IgD-negative memory B cell (primary cell): Measurements from ENCODE around the gene PTK6. TPM values are rescaled to one million over a fixed set of nuclear protein-coding genes. Genes with fewer than 3 reads are reported as not detected.
"Not testable (repeated sequence)": the region's sequence is repeated elsewhere in the genome, so short reads cannot be mapped to it uniquely, and the experiment has no call there.

Experiments used
- H3K27ac Mint-ChIP-seq, 3 donors: one replicate each; pipeline ENCODE4 v1.8.0; 2020 to 2022; ENCODE audit warnings: mild to moderate bottlenecking in 3 of 3, mixed read lengths in 3 of 3, moderate library complexity in 1 of 3
- H3K27me3 Mint-ChIP-seq: one replicate; pipeline ENCODE4 v1.8.0; 2021; ENCODE audit warnings: mixed read lengths
- H3K36me3 Mint-ChIP-seq: one replicate; pipeline ENCODE4 v1.8.0; 2020; ENCODE audit warnings: mild to moderate bottlenecking, mixed read lengths
- H3K4me1 Mint-ChIP-seq, 3 donors: one replicate each; pipeline ENCODE4 v1.8.0; 2020 to 2022; ENCODE audit warnings: mixed read lengths in 3 of 3, mild to moderate bottlenecking in 1 of 3
- H3K4me3 Mint-ChIP-seq, 4 donors: one replicate each; pipeline ENCODE4 v1.8.0; 2020 to 2022; ENCODE audit warnings: mild to moderate bottlenecking in 4 of 4, mixed read lengths in 4 of 4, moderate library complexity in 3 of 4
- H3K9me3 Mint-ChIP-seq, 3 donors: one replicate each; pipeline ENCODE4 v1.8.0; 2020 to 2021; ENCODE audit warnings: mixed read lengths in 3 of 3, mild to moderate bottlenecking in 1 of 3
- polyA plus RNA-seq: library from polyadenylated mRNA; unstranded; fragments of 300-500 nt; fragmentation: Illumina TruSeq; gene quantifications from one replicate; pipeline ENCODE4 v1.2.3, GENCODE V29; 2021

The PTK6 gene
- polyA plus RNA-seq, 1 donor from 2014 or later, result 1.3 TPM

DNA sequence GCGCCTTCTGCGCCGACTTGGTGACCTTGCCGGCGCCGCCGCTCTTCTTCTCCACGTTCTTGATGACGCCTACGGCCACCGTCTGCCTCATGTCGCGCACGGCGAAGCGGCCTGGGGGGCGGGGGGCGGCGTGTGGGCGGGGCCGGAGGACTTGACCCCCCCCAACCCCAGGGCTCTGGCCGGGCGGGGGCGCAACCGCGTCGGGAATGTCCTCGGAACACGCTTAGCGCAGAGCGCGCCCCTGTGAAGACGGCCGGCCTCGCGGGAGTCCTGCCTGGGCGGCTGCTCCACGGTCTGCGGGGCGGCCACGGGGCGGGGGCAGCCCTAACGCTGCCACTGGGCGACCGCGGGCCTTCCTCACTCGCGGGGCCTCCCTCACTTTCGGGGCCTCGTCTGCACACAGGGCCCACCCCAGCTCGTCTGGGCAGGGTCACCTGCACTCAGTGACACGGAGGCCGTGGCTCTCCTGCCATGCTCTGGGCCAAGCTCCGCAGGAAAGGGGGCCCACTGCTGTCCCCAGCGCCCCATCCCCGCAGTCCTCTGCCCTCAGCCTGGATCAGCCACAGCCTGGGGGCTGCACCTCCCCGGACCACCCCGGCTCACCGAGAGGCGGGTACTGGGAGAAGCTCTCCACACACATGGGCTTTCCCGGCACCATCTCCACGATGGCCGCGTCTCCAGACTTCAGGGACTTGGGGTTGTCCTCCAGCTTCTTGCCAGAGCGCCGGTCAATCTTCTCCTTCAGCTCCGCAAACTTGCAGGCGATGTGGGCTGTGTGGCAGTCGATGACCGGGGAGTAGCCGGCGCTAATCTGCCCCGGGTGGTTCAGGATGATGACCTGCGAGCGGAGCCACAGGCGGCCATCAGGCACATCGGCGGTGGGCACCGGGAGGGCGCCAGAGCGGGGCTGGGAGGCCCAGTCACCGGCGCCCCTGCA lies 48.6 kb downstream of the PTK6 start:
- Mint-ChIP-seq H3K27me3 (peaks cover 22% of the 10 kb centered on the region), H3K4me3 (no peak overlapping the region), H3K9me3 (no peaks in the 10 kb centered on the region), H3K36me3 (no peaks in the 10 kb centered on the region), H3K27ac (no peak overlapping the region), H3K4me1 (no peaks in the 10 kb centered on the region)

DNA sequence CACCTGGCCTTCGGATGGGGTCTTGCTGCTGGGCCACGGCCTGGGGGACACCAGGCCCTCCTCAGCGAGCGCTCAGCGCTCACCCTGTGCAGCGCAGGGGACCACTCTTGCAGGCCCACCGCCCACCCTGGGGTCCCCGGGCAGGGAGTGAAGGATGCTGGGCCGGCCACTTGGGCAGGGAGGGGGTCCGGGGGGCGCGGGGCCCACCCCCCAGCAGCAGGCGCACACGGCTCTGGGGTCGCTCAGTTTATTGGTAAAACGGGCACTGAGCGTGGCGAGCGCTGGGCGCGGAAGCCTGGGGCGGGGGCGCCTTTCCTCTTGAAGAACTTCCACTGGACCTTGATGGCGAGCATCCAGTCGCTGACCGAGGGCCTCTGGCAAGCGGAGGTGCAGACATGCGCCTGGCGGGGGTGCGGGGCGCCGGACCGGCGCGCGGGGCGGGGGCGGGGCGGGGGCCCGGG lies 49.4 kb downstream of the PTK6 start:
- Mint-ChIP-seq H3K27me3 (peaks cover 24% of the 10 kb centered on the region), H3K4me3 (no peak overlapping the region), H3K27ac (no peak overlapping the region), H3K9me3 (no peaks in the 10 kb centered on the region), H3K36me3 (no peaks in the 10 kb centered on the region), H3K4me1 (no peaks in the 10 kb centered on the region)

DNA sequence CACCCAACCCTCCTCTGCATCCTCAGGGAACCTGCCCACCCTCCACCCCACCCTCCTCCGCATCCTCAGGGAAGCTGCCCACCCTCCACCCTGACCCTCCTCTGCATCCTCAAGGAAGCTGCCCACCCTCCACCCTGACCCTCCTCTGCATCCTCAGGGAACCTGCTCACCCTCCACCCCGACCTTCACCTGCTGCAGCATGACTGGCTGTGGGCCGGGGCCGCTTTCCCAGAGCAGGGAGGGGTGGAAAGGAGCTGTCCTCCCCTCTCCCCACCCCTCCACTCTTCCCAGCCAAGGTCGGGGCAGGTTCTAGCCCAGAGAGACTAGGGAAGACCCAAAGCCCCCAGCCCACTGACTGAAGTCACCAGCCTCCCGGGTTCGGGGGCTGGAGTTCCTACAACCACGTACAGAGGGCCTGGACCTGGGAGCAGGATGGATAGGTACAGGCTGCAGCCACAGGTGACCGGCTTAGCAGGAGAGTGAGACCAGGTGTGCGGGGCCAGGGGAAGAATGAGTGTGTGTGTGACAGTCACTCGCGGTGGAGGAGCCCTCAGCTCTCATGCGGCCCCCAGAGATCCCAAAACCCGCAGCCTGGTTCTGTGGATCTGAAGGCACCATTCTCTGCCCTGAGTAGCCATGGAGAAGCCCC lies 49.9 kb downstream of the PTK6 start:
- Mint-ChIP-seq H3K36me3 (no peaks in the 10 kb centered on the region), H3K4me3 (no peak overlapping the region), H3K27me3 (peaks cover 25% of the 10 kb centered on the region), H3K9me3 (no peaks in the 10 kb centered on the region), H3K4me1 (peaks cover 0 to 2% (median 0%) of the 10 kb centered on the region in 3 donors), H3K27ac (no peak overlapping the region)

DNA sequence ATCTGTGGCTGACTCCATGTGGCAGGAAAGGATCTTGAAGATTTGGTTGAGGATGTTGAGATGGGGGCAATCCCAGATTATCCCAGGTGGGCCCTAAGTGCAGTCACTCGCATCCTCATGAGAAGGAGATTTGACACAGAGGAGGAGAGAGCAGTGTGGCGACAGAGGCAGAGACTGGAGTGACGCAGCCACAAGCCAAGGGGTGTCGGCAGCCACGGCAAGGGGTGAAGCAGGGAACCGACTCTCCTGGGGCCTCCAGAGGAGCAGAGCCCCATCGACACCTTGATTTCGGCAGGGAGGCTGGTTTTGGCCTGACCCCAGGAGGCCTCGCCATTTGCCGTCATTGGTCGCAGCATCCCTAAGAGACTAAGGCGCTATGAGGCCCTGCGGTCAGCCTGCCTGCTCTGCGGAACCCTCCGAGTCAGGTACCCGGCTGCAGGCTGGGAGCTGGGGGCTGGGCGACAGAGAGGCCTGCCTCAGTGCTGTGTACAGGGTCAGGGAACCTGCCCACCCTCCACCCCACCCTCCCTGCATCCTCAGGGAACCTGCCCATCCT lies 50.8 kb downstream of the PTK6 start:
- H3K27ac Mint-ChIP-seq, result no peak overlapping the region
- no peak overlapping the region for H3K4me3 Mint-ChIP-seq
- no peaks in the 10 kb centered on the region for H3K9me3 Mint-ChIP-seq
- H3K27me3 Mint-ChIP-seq, result peaks cover 28% of the 10 kb centered on the region
- H3K36me3 Mint-ChIP-seq, result no peaks in the 10 kb centered on the region
- peaks cover 0 to 2% (median 0%) of the 10 kb centered on the region in 3 donors for H3K4me1 Mint-ChIP-seq

DNA sequence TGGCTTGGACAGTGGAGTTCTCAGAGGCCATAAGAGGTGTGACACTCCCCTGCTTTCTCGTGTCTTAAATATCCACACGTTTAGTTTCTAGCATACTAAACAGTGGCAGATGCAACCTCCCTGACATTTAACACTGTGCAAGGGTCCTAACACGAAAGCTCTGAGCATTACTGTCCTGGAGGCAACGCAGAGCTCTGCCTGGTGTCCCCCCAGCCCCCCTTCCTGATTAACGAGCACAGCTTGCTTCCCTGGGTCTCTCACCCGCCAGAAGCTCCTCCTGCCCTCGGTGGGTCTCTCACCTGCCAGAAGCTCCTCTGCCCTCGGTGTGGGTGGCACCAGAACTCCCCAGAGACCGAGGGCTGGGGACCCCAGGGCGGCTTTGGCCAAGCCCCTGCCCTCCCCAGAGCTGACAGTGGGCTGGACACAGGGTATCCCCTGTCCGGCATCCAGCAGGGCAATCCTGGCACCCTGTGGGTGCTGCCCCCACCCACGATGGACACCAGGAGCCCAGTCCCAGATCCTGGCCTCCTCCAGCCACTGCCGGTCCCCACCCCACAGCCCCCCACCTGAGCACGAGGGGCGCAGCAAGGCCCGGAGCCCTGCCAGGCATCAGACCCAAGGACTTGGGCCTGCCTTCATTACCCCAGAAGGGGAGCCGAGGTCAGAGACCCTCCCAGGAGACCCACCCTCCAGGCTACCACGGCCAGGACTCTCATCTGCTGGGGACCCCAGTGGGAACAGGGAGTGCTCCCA lies 52.3 kb downstream of the PTK6 start:
- H3K9me3 Mint-ChIP-seq, result no peaks in the 10 kb centered on the region
- no peaks in the 10 kb centered on the region for H3K36me3 Mint-ChIP-seq
- H3K4me3 Mint-ChIP-seq, result no peak overlapping the region
- H3K4me1 Mint-ChIP-seq, result peaks cover 0 to 2% (median 0%) of the 10 kb centered on the region in 3 donors
- no peak overlapping the region for H3K27ac Mint-ChIP-seq
- H3K27me3 Mint-ChIP-seq, result peaks cover 27% of the 10 kb centered on the region

DNA sequence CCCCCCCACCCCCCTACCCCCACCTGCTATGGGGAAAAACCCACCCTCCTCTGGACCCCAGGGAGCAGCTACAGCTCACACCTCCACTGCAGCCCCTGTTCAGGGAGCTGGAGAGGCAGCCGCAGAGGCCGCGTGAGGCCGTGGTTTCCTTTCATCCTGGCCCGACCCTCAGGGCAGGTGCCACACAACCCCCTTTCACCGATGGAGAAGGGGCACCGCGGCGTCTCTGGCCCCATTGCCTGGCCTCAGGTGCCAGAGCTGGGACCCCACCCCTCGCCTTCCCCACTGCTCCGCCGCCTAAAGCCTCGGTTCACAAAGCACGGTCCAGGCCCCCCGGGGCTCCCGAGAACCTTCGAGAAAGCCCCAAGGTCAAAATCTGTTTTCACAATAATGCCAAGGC lies 52.9 kb downstream of the PTK6 start:
- no peak overlapping the region for H3K4me3 Mint-ChIP-seq
- peaks cover 25% of the 10 kb centered on the region for H3K27me3 Mint-ChIP-seq
- H3K4me1 Mint-ChIP-seq, result peaks cover 0 to 2% (median 0%) of the 10 kb centered on the region in 3 donors
- no peak overlapping the region for H3K27ac Mint-ChIP-seq
- no peaks in the 10 kb centered on the region for H3K9me3 Mint-ChIP-seq
- H3K36me3 Mint-ChIP-seq, result no peaks in the 10 kb centered on the region

DNA sequence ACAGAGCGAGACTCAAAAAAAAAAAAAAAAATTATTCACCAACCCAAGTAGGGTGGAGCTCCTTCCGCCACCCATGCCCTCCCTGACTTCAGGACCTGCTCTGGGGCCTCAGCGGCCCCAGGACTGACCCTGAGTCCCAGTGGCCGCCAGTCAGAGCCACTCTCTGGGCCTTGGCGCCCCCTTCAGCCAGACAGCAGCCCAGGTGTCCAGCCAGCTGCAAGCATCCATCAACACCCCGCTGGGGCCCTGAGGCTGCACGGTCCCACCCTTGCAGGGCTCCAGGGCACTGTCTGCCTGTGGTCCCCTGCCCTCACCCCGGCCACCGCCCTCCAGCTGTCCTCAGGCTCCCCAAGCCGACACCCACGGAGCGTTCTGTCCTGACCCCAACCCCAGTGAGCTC lies 53.3 kb downstream of the PTK6 start:
- Mint-ChIP-seq H3K27me3 (peaks cover 24% of the 10 kb centered on the region), H3K36me3 (no peaks in the 10 kb centered on the region), H3K9me3 (no peaks in the 10 kb centered on the region), H3K4me3 (no peak overlapping the region), H3K4me1 (peaks cover 0 to 2% (median 0%) of the 10 kb centered on the region in 3 donors), H3K27ac (no peak overlapping the region)

DNA sequence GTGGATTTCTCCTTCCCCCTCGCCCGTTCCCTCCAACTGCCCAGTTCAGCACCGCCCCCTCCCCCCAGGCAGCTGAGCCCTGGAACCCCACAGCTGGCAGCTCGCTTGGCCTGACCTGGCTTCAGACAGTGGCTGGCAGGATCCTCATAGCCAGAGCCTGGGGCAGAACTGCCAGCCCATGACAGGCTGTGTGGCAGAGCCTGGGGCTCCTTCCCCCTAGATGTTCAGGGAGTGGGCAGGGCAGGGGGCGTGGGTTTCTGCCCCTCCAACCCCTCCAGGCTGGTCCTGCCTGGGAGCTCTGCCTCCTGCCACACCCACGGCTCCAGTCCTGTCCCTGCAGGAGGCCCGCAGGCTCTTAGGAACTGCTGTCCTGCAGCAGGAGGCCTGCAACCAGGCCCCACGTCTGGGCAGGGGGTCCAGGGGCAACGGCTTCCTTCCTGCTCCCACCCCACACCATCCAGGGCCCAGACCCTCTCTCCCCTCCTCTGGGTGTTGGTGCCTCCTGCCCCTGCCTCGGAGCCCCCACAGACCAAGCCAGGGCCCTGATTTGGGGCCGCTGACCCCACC lies 55.1 kb downstream of the PTK6 start:
- Mint-ChIP-seq H3K36me3 (no peaks in the 10 kb centered on the region), H3K4me3 (no peak overlapping the region), H3K27me3 (peaks cover 29% of the 10 kb centered on the region), H3K9me3 (no peaks in the 10 kb centered on the region), H3K27ac (no peak overlapping the region), H3K4me1 (peaks cover 0 to 2% (median 2%) of the 10 kb centered on the region in 3 donors)

DNA sequence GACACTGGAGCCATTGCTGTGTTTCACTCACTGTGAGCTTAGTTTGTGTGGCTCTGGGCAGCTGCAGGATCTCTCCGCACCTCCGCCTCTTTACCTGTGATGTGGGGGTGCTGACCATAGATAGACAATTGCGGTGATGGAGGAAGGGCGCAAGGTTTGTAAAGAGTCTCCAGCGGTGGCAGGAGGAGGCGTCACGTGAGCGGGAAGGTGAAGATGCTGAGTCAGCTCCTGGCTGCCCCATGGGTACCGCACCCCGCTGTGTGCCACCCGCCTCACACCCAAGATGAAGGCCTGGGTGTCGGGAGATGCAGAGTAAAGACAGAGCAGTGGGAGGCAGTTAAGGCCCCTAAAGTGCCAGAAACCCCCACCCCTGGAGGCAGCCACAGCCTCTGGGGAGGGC lies 55.7 kb downstream of the PTK6 start:
- peaks cover 0 to 2% (median 2%) of the 10 kb centered on the region in 3 donors for H3K4me1 Mint-ChIP-seq
- H3K36me3 Mint-ChIP-seq, result no peaks in the 10 kb centered on the region
- H3K9me3 Mint-ChIP-seq, result no peaks in the 10 kb centered on the region
- H3K4me3 Mint-ChIP-seq, result no peak overlapping the region
- no peak overlapping the region for H3K27ac Mint-ChIP-seq
- peaks cover 35% of the 10 kb centered on the region for H3K27me3 Mint-ChIP-seq

DNA sequence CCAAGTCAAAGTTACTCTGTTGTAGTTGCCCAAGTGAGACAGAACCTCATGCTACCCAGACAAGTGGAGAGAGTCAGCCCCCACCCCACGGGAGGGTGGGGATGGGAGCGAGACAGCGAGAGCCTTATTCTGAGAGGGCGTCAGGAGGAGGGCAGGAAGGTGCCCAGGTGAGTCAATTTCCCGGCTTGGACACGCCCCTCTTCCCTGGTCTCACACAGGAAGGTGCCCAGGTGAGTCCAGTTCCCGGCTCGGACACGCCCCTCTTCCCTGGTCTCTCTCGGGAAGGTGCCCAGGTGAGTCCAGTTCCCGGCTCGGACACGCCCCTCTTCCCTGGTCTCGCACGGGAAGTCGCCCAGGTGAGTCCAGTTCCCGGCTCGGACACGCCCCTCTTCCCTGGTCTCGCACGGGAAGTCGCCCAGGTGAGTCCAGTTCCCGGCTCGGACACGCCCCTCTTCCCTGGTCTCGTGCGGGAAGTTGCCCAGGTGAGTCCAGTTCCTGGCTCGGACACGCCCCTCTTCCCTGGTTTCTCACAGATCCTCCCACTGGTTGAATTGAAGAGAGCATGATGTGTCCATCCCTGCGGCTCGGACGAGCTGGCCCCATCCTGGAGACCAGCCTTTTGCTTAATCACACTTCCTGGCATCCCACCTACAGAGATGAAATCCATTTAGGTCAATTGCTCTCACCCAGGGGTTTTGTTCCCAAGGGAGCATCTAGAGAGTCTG lies 57.3 kb downstream of the PTK6 start:
- H3K27ac Mint-ChIP-seq, H3K4me1 Mint-ChIP-seq, H3K9me3 Mint-ChIP-seq, H3K4me3 Mint-ChIP-seq, H3K36me3 Mint-ChIP-seq: not testable (repeated sequence)
- peaks cover 40% of the 10 kb centered on the region for H3K27me3 Mint-ChIP-seq

DNA sequence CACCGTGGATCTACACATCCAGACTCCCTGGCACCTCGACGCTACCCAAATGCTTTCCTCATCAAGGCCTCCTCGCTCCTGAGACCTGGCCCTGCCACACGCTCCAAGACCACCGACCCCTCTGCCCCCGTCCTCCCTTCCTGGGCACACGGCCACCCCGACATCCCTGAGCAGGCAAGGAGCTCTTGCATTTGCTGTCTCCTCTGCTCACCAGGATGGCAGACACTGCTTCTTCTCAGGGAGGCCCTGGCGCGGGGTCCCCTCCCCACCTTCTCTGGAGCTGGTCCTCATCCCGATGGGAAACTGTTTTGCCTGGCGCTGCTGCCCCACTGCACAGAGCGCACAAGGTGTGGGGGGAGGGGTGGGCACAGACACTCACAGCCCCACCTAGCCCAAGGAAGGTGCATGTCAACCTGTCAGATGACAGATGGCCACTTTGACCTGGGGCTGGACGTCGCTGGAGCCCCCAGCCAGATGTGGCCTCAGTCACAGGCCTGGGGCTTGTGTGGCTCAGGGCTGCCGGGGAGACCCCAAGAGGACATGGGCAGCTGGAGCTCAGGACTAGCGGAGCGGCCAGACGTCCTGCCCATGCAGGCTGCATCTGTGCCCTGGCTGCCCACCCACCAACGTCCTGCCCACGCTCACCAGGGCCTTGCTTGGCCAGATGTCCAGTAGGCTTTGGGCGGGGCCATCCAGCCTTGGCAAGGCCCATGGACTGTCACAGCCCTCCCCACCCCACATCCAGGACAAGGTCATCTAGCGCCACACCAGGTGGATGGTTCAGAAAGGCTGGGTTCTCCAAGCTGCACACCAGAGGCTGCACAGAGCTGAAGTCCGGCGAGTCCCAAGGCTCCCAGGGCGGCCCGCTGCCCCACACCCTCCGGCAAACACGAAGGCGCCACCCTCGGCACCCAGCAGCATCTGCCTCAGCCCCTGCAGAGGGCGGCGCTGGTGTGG lies 58.6 kb downstream of the PTK6 start:
- Mint-ChIP-seq H3K4me1 (peaks cover 0 to 7% (median 5%) of the 10 kb centered on the region in 3 donors), H3K36me3 (no peaks in the 10 kb centered on the region), H3K4me3 (no peak overlapping the region), H3K9me3 (no peaks in the 10 kb centered on the region), H3K27ac (no peak overlapping the region), H3K27me3 (peaks cover 48% of the 10 kb centered on the region)
